Nephron (organoid): ENCODE results near the gene GOLGB1.
A peak's percentile ranks its signal among the peaks of the same experiment; 100 is the strongest.

ENCODE experiments used
- H3K27ac Mint-ChIP-seq, 3 experiments: 2 replicates each; pipeline ENCODE4 v1.8.0; 2020; ENCODE audit warnings: mixed read lengths in 3 of 3, mild to moderate bottlenecking in 2 of 3, moderate library complexity in 1 of 3
- H3K27me3 Mint-ChIP-seq: 2 replicates; pipeline ENCODE4 v1.8.0; 2021; ENCODE audit warnings: low read depth, mild to moderate bottlenecking, moderate library complexity, mixed read lengths
- H3K36me3 Mint-ChIP-seq: 2 replicates; pipeline ENCODE4 v1.8.0; 2020; ENCODE audit warnings: low read depth, mixed read lengths
- H3K4me1 Mint-ChIP-seq: 2 replicates; pipeline ENCODE4 v1.8.0; 2020; ENCODE audit warnings: mixed read lengths
- H3K4me3 Mint-ChIP-seq, 3 experiments: 2 replicates each; pipeline ENCODE4 v1.8.0; 2020; ENCODE audit warnings: mild to moderate bottlenecking in 3 of 3, mixed read lengths in 3 of 3, moderate library complexity in 2 of 3
- H3K9me3 Mint-ChIP-seq: 2 replicates; pipeline ENCODE4 v1.8.0; 2020; ENCODE audit warnings: mixed read lengths
- TF ChIP-seq, protein P1 (sequence below), 3 experiments: fragments of 200-600 bp; sonication (generic); IDR thresholded peaks; one replicate each; pipeline ENCODE4 v1.5.0; 2021; ENCODE audit warnings: antibody characterized with exemption in 3 of 3; ENCODE audit not compliant: unreplicated experiment in 3 of 3

Gene GOLGB1

GRCh38 chr3:121705541-121705940 lies 44.0 kb downstream of the GOLGB1 start:
- no peaks in the 10 kb centered on the region for H3K27me3 Mint-ChIP-seq
- H3K36me3 Mint-ChIP-seq = peaks cover 86% of the 10 kb centered on the region
- no peak overlapping the region for H3K4me3 Mint-ChIP-seq
- no peak overlapping the region for H3K27ac Mint-ChIP-seq
- H3K4me1 Mint-ChIP-seq = no peaks in the 10 kb centered on the region
- peaks cover 8% of the 10 kb centered on the region for H3K9me3 Mint-ChIP-seq
- TF ChIP-seq, protein P1, sequence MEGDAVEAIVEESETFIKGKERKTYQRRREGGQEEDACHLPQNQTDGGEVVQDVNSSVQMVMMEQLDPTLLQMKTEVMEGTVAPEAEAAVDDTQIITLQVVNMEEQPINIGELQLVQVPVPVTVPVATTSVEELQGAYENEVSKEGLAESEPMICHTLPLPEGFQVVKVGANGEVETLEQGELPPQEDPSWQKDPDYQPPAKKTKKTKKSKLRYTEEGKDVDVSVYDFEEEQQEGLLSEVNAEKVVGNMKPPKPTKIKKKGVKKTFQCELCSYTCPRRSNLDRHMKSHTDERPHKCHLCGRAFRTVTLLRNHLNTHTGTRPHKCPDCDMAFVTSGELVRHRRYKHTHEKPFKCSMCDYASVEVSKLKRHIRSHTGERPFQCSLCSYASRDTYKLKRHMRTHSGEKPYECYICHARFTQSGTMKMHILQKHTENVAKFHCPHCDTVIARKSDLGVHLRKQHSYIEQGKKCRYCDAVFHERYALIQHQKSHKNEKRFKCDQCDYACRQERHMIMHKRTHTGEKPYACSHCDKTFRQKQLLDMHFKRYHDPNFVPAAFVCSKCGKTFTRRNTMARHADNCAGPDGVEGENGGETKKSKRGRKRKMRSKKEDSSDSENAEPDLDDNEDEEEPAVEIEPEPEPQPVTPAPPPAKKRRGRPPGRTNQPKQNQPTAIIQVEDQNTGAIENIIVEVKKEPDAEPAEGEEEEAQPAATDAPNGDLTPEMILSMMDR (IDR thresholded peaks at IDR 0.05; ENCODE audit: unreplicated experiment in 3 of 3) = no peak

DNA sequence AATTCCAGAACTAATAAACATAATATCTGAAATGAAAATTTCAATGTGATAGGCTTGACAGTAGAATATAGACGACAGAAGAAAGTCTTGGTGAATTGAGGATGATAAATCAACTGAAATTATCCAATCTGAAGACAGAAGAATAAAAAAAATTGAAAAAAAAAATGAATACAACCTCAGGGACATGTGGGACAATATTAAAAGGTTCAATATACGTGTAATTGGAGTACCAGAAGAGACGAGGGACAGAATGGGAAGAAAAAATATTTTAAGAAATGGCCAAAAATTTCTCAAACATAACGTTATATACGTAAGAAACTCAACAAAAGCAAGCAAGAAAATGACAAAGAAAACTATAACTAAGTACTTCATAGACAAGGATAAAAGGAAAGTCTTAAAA lies 45.6 kb downstream of the GOLGB1 start:
- Mint-ChIP-seq H3K27me3 (no peaks in the 10 kb centered on the region), H3K4me1 (no peaks in the 10 kb centered on the region), H3K9me3 (peaks cover 8% of the 10 kb centered on the region), H3K36me3 (peaks cover 79% of the 10 kb centered on the region), H3K4me3 (no peak overlapping the region), H3K27ac (no peak overlapping the region)
- TF ChIP-seq, protein P1 (IDR thresholded peaks at IDR 0.05; ENCODE audit: unreplicated experiment in 3 of 3) = no peak

GRCh38 chr3:121698901-121699300 lies 50.6 kb downstream of the GOLGB1 start:
- Mint-ChIP-seq H3K4me1 (peaks cover 6% of the 10 kb centered on the region), H3K9me3 (peaks cover 9% of the 10 kb centered on the region), H3K36me3 (peaks cover 32% of the 10 kb centered on the region), H3K27ac (peak overlapping the region; percentile 20 to 54 (median 34)), H3K4me3 (no peak overlapping the region), H3K27me3 (no peaks in the 10 kb centered on the region)
- TF ChIP-seq, protein P1 (IDR thresholded peaks at IDR 0.05; ENCODE audit: unreplicated experiment in 3 of 3) = no peak

- H3K4me3 Mint-ChIP-seq = peak overlapping the region in 1 of 3 experiments; percentile 2
These were observed 51.1 kb downstream of the GOLGB1 start for GRCh38 chr3:121698476-121698875.

GRCh38 chr3:121696186-121696585 lies 53.4 kb downstream of the GOLGB1 start:
- Mint-ChIP-seq H3K36me3 (peaks cover 24% of the 10 kb centered on the region), H3K4me3 (no peak overlapping the region), H3K9me3 (peaks cover 5% of the 10 kb centered on the region), H3K27me3 (no peaks in the 10 kb centered on the region), H3K27ac (no peak overlapping the region), H3K4me1 (peaks cover 6% of the 10 kb centered on the region)
- TF ChIP-seq, protein P1 (IDR thresholded peaks at IDR 0.05; ENCODE audit: unreplicated experiment in 3 of 3) = no peak

More at GRCh38 chr3:121698476-121698875, 51.1 kb downstream of the GOLGB1 start:
- Mint-ChIP-seq H3K36me3 (peaks cover 28% of the 10 kb centered on the region), H3K4me1 (peaks cover 6% of the 10 kb centered on the region), H3K27me3 (no peaks in the 10 kb centered on the region), H3K9me3 (peaks cover 7% of the 10 kb centered on the region), H3K27ac (peak overlapping the region; percentile 20 to 54 (median 52))
- TF ChIP-seq, protein P1 (IDR thresholded peaks at IDR 0.05; ENCODE audit: unreplicated experiment in 3 of 3) = no peak

DNA sequence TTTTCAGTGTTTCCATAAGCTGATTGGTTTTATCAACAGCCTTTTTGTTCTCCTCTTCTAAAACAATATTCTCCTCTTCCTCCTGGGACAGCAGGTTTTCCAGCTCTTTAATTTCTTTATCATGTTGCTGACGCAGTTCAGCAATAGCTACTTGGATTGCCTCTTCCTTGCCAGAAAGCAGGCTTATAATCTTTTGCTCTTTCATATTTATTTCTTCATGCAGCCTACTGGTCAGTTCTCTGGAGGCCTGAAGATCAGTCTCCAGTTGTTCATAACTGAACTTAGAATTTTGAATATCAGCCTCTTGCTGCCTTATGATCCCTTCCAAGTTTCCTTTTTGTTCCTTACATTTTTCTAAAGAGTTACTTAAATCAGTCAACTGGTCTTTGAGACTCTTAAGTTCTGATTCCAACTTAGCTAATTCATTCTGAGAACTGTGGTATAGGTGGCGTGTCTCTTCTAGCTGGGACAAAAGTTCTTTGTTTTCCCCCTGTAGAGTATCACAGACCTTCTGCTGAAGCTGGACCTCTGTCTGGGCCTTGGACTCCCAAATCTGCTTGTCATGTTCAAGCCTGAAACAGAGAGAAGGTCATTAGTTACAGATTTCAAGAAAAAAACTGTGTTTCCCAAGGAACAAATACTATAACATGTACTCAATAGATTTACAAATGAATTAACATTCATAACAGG lies 57.4 kb downstream of the GOLGB1 start:
- H3K27ac Mint-ChIP-seq = no peak overlapping the region
- H3K27me3 Mint-ChIP-seq = no peaks in the 10 kb centered on the region
- TF ChIP-seq, protein P1 (IDR thresholded peaks at IDR 0.05; ENCODE audit: unreplicated experiment in 3 of 3) = no peak
- peaks cover 49% of the 10 kb centered on the region for H3K36me3 Mint-ChIP-seq
- peaks cover 6% of the 10 kb centered on the region for H3K9me3 Mint-ChIP-seq
- no peak overlapping the region for H3K4me3 Mint-ChIP-seq
- H3K4me1 Mint-ChIP-seq = no peaks in the 10 kb centered on the region
